PC-3 (cell line): Measurements from ENCODE around the gene DCP1B.

ENCODE experiments used
- EZH2 ChIP-seq: fragments of 300-600 bp; sonication (generic); IDR thresholded peaks from one replicate; pipeline ENCODE4 v1.6.1; 2017; ENCODE audit warnings: antibody characterized with exemption, mild to moderate bottlenecking, low read length; ENCODE audit not compliant: unreplicated experiment
- TF ChIP-seq, protein P1 (sequence below): fragments of 300-600 bp; sonication (generic); conservative IDR thresholded peaks from 2 replicates; pipeline ENCODE4 v1.5.1; 2017; ENCODE audit warnings: antibody characterized with exemption, low read depth, mild to moderate bottlenecking, low read length

DNA sequence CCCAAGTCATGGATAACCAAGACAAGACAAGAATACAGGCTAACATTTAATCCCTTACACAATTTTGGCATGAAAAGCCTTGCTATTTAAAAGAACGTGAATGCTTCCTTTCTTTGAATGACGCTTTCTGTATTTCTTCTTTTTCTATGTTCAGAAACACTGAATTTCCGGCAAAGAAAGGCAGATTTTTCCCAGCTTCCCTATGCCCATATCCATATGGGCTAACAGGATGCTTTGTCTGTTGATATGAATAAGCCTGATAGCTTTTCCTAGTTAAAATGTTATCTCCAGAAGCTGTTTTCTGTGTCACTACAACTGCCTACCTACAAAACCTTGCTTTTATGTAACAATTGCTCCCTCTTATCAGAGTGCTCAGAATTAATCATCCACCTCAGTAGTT is 47.5 kb downstream of the DCP1B start:
- TF ChIP-seq, protein P1, sequence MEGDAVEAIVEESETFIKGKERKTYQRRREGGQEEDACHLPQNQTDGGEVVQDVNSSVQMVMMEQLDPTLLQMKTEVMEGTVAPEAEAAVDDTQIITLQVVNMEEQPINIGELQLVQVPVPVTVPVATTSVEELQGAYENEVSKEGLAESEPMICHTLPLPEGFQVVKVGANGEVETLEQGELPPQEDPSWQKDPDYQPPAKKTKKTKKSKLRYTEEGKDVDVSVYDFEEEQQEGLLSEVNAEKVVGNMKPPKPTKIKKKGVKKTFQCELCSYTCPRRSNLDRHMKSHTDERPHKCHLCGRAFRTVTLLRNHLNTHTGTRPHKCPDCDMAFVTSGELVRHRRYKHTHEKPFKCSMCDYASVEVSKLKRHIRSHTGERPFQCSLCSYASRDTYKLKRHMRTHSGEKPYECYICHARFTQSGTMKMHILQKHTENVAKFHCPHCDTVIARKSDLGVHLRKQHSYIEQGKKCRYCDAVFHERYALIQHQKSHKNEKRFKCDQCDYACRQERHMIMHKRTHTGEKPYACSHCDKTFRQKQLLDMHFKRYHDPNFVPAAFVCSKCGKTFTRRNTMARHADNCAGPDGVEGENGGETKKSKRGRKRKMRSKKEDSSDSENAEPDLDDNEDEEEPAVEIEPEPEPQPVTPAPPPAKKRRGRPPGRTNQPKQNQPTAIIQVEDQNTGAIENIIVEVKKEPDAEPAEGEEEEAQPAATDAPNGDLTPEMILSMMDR: no peak
- TF ChIP-seq EZH2: no peak
